ENCODE results near the gene LIN37.

Gene LIN37

GRCh38 chr19:35748106-35749020 lies at the start of gene LIN37:
Gene LIN37, plus strand, starts transcription at chr19:35748576. Its CDS starts 149 bp downstream, at chr19:35748725.
- DNase-seq (ENCODE audit: low read depth), result peak; percentile 99

- peak; percentile 97 for DNase-seq (ENCODE audit: low read depth)
These were observed 46.0 kb upstream of the LIN37 start for GRCh38 chr19:35702223-35703012.

- DNase-seq (ENCODE audit: low read depth), result no peak
These were observed 45.0 kb upstream of the LIN37 start for GRCh38 chr19:35703343-35703742.

- DNase-seq (ENCODE audit: low read depth), result peak; percentile 65
These were observed 44.2 kb upstream of the LIN37 start, which contains the start of gene ZBTB32 for GRCh38 chr19:35704218-35704617. Gene ZBTB32, plus strand, starts transcription at chr19:35704558. Its CDS starts 10,069 bp downstream, at chr19:35714627.

GRCh38 chr19:35708391-35708790 lies 40.0 kb upstream of the LIN37 start:
- no peak for DNase-seq (ENCODE audit: low read depth)

- DNase-seq (ENCODE audit: low read depth), result no peak
These were observed 37.3 kb upstream of the LIN37 start for GRCh38 chr19:35710784-35711723.

- DNase-seq (ENCODE audit: low read depth), result no peak
These were observed 35.5 kb upstream of the LIN37 start for GRCh38 chr19:35712567-35713505.

GRCh38 chr19:35713506-35713850 lies 34.9 kb upstream of the LIN37 start:
- DNase-seq (ENCODE audit: low read depth), result no peak

GRCh38 chr19:35713904-35714495 lies 34.4 kb upstream of the LIN37 start:
- no peak for DNase-seq (ENCODE audit: low read depth)

GRCh38 chr19:35714601-35715354 lies 33.6 kb upstream of the LIN37 start:
- no peak for DNase-seq (ENCODE audit: low read depth)

- no peak for DNase-seq (ENCODE audit: low read depth)
These were observed 33.0 kb upstream of the LIN37 start for GRCh38 chr19:35715355-35715809.

- peak; percentile 26 for DNase-seq (ENCODE audit: low read depth)
These were observed 32.2 kb upstream of the LIN37 start for GRCh38 chr19:35715981-35716800.

GRCh38 chr19:35716801-35717664 lies 31.3 kb upstream of the LIN37 start:
- DNase-seq (ENCODE audit: low read depth), result peak; percentile 94

- no peak for DNase-seq (ENCODE audit: low read depth)
These were observed 30.6 kb upstream of the LIN37 start, which contains the start of gene KMT2B for GRCh38 chr19:35717665-35718344. Gene KMT2B, plus strand, starts transcription at chr19:35718003. Its CDS starts 16 bp downstream, at chr19:35718019.

GRCh38 chr19:35718345-35719041 lies 29.9 kb upstream of the LIN37 start:
- no peak for DNase-seq (ENCODE audit: low read depth)

Data from amniotic epithelial cell (primary cell).